Activated naive CD4-positive, alpha-beta T cell (primary cell): Measurements from ENCODE around the gene MCM3AP.
"Not testable (repeated sequence)": the region's sequence is repeated elsewhere in the genome, so short reads cannot be mapped to it uniquely, and the experiment has no call there.

Experiments
- DNase-seq, 4 experiments: peaks; one replicate each; lab custom pipeline; 2025; lab: John Stamatoyannopoulos, UW

Gene MCM3AP

GRCh38 chr21:46311568-46311967 is 26.2 kb upstream of the MCM3AP start:
- no peak for DNase-seq

DNA sequence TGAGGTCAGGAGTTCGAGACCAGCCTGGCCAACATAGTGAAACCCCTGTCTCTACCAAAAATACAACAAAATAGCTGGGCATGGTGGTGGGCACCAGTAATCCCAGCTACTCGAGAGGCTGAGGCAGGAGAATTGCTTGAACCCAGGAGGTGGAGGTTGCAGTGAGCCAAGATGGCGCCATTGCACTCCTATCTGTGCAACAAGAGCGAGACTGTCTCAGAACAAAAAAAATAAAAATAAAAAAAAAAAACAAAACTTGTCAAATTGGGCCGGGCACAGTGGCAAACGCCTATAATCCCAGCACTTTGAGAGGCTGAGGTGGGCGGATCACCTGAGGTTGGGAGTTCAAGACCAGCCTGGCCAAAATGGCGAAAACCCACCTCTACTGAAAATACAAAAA is 24.8 kb upstream of the MCM3AP start:
- DNase-seq = not testable (repeated sequence)

- no peak for DNase-seq
Measured at GRCh38 chr21:46308431-46308830, 23.0 kb upstream of the MCM3AP start.

GRCh38 chr21:46307625-46308024 is 22.2 kb upstream of the MCM3AP start:
- DNase-seq = no peak

DNA sequence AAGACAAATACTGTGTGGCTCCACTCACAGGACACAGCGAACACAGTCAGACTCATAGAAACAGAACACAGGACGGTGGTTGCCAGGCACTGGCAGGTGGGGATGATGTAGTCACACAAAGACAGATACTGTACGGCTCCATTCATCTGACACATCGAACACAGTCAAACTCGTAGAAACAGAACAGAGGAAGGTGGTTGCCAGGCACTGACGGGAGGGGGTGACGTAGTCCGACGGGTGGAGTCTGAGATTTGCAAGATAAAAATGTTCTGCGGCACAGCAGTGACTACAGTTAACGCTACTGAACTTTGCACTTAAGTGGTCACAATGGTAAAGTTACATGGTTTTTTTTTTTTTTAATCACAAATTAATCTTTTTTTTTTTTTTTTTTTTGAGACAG is 19.5 kb upstream of the MCM3AP start:
- no peak for DNase-seq

GRCh38 chr21:46304437-46304836 is 19.0 kb upstream of the MCM3AP start:
- no peak for DNase-seq

- DNase-seq = no peak
Measured at GRCh38 chr21:46301759-46302158, 16.3 kb upstream of the MCM3AP start.

DNA sequence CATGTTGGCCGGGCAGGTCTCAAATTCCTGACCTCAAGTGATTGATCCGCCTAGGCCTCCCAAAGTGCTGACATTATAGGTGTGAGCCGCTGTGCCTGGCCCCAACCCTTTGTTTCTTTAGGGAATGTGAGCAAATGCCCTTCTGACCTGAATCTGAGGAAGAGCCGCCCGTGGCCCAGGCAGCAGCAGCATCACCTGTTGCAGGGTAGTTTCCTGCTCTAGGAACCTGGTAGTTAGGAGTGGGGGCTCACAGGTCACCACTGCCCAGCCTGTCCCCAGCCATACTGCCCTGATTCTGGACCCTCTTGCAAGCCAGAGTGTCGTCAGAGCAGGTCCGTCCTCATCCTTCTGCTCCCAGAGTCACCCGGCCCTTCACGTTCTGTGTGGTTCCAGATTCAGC is 13.8 kb upstream of the MCM3AP start:
- no peak for DNase-seq

DNA sequence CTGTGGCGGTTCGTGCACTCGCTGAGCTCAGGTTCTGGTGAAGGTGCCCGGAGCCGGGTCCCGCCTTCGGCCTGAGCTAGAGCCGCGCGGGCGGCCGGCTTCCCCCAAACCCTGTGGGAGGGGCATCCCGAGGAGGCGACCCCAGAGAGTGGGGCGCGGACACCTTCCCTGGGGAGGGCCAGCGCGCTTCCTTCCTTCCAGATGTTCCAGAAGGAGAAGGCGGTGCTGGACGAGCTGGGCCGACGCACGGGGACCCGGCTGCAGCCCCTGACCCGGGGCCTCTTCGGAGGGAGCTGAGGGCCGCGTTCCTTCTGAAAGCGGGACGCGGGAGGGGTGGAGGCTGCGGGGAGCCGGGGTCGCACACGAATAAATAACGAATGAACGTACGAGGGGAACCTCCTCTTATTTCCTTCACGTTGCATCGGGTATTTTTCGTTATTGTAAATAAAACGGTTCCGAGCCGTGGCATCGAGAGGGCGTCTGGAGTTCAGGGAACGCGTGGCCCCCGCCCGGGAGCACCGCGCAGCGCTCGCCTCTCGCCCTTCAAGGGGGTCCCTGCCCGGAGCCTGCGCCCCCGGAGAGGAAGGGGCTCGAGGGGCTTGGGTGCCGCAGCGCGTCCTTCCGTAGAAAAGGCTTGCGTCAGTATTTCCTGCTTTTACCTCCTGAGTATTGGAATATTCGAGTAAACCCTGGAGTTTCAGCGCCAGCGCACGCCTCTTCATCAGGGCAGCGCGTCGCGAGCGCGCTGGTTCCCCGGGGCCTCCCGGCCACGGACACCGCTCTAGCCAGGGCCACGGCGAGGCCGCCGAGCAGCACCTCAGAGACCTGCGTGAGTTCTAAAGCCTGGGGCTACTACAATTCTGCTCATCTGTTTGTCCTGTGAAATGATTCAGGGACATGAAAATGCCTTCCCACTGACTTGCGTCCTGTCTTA is 12.2 kb upstream of the MCM3AP start:
- no peak for DNase-seq

DNA sequence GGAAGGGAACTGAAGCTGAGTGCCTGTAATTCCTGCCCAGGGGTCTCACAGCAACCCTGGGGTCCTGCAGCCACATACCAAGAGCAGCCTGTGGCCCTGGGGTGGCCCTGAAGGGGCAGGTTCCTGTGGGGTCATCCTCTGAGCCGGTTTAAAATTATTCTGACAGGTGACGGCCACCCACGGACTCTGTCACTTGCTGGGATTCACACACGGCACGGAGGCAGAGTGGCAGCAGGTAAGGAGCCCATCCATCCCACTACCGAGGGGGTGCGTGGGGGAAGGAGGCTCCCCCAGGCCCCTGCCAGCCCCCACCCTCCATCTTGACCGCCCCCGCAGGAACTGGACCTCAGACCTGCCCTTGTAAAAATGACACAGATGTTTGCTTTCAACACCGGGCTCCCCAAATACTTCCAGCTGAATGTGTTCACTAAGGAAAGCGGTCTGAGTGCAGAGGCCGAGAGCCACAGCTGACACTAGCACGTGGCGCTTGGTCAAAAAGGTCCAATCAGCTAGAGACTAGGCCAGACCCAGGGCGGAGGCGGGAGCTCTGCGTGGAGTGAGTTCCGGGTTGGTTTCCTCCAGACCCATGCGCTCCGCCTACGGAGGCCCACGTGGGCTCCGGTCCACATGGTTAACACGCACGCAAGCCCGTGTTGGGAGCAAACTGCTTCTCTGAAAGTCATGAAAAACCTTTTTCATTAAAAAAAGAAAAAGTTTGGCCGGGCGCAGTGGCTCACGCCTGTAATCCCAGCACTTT is 10.8 kb upstream of the MCM3AP start:
- DNase-seq = peak in 1 of 4 experiments; percentile 17

DNA sequence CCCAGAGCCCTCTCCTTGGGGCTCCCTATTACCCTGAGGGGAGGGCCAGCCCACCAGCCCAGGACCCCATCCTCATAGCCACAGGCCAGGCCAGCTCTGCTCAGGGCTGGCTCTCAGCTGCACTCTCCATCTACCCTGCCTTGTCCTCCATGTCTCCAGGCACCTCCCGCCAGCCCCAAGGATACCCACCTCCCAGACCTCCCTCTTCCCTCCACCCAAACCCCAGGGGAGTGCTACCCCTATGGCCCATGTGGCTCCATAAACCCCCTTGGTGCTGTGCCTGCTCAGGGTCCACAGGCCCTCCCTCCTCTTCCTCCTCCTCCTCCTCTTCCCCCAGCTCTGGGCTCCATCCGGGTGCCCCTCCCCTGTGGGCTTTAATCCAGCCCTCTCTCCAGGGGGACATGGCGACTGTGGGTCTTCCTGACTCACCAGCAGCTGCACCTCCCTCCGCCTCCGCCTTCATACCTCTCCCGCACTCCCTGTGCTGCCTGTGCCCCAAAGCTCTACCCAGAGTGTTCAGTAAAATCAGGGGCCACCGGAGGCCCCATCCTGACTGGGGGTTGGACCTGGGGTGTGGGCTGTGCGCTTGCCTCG is 9.9 kb upstream of the MCM3AP start:
- no peak for DNase-seq

DNA sequence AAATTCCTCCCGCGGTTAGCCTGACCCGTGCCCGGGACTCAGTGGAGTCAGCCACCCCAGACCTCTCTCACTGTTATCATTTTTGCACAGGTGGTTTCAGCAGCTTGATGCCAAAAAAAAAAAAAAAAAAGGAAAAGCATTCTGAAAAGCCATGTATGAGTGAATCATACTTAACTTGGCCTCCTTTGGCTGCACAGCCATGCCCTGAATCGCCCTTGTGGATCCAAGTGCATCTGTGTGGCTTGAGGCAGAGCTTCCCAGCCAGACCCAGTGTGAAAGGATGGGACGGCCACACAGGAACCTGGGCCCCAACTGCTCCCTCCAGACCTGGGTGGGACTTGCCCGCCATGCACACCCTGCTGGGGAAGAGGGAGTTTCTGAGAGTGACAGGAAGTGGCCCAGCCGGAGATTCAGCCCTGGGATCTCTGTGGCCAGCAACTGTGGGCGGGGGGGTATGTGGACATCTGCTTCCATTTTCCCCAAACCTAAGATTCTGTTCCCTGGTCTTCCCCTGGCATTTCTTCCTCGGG is 9.3 kb upstream of the MCM3AP start:
- DNase-seq = no peak

DNA sequence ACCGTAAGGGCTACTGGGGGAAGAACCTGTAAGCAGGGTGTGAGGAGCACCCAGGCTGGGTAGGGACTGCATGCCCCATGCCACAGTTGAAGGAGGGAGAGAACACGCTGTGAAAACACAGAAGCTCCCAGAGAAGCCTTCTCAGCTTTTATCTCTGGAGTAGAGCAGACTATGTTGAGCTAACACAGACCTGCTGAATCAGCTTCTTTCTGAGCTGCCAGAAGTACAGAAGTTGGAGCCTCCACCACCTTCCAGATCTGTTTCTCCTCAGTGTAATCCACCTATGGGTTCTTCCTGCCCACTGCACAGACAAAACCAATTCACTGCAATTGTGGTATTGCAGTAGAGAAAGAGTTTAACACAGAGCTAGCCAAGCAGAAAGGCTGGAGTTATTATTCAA is 6.2 kb upstream of the MCM3AP start:
- DNase-seq = no peak

GRCh38 chr21:46289655-46290179 is 4.3 kb upstream of the MCM3AP start:
- DNase-seq = no peak

DNA sequence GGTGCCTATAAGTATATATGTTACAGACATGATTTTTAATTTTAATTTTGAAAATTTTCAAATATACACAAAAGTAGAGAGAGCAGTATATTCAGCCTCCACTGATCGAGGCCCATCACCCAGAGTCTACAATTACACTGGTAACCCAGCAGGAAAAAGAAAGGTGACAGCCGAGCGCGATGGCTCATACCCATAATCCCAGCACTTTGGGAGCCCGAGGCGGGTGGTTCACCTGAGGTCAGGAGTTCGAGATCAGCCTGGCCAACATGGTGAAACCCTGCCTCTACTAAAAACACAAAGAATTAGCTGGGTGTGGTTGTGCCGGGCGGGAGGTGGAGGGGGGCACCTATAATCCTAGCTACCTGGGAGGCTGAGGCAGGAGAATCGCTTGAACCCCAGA is 2.1 kb upstream of the MCM3AP start:
- DNase-seq = no peak

DNA sequence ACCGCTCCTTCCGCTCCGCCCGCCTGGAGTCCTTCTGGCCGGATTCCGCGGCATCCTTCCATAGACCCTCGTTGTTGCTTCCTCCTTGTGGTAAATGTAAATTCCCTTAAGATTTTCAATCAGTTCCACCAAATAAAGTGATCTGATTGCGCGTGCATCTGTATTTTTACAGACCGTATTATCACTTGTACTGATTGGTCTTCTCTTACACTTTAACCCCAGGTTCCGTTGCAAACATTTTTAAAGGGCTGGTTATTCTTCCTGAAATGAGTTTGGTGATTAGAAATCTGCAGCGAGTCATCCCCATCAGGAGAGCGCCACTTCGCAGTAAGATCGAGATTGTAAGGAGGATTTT is 1.2 kb upstream of the MCM3AP start:
- no peak for DNase-seq

GRCh38 chr21:46285761-46286647 is 593 bp upstream of the MCM3AP start, which contains the start of gene YBEY:
Gene YBEY (plus strand): TSS chr21:46286342. CDS start chr21:46286914, 572 bp downstream.
- peak; percentile 73 to 83 (median 76) for DNase-seq

DNA sequence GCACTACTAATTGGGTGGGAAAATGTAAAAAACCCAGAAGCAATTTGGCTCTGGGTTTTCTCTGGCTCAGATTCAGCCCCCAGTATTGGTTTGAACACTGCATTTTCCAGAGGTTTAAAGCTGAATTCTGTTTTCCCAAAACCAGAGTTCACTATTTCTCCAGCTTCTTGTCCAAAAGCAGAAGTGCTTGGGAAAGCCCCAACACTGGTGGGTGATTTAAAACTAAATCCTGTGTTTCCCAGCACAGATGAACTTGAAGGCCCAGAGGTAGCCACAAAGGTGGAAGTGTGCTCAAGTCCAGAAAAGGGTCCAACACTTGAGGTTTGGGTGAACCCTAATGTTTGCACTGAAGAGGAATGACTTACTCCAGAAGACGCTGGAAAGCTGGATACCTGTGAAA is 678 bp downstream of the MCM3AP start:
- no peak for DNase-seq

GRCh38 chr21:46284077-46284644 is 1.2 kb downstream of the MCM3AP start:
- DNase-seq = no peak

DNA sequence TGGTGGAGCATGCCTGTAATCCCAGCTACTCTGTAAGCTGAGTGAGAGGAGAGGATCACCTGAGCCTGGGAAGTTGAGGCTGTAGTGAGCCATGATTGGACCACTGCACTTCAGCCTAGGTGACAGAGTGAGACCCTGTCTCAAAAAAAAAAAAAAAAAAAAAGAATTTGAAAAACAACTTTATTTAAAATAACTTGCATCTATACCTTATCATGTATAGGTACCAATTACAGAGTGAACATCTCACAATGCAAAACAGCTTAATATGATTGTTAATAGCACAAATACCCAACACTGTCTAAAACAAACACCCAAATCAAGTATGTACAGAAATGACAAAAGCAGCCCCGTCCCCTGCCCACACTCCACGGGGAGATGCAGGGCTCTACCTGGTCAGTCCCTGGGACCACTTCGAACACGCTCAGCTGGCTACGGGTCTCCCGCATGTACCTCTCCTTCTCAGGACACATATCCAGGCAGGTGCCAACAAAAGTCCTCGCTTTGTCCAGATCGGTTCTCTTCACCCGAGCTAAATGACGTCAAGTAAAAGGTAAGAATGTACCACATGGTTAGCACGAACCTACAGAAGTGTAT is 10.5 kb downstream of the MCM3AP start:
- DNase-seq = no peak
